Esophagus squamous epithelium (tissue), 5 donors: Measurements from ENCODE around the gene PSG6. TPM values are rescaled to one million over a fixed set of nuclear protein-coding genes. Genes with fewer than 3 reads are reported as not detected.
"Not testable (repeated sequence)": the region's sequence is repeated elsewhere in the genome, so short reads cannot be mapped to it uniquely, and the experiment has no call there.

Experiments used
- DNase-seq: peaks from one replicate; lab custom pipeline; 2025; lab: John Stamatoyannopoulos, UW
- H3K27ac ChIP-seq, 4 donors: fragments of 200-600 bp; sonication (generic); one replicate each; pipeline ENCODE4 v1.5.1; 2016 to 2019; ENCODE audit warnings: mild to moderate bottlenecking in 1 of 4
- H3K27me3 ChIP-seq, 4 donors: fragments of 200-600 bp; sonication (generic); 1 replicate in 3 of 4; 2 replicates in 1 of 4; pipeline versions ENCODE4 v1.5.1 to v1.6.0; 2017 to 2021; ENCODE audit warnings: antibody characterized with exemption in 1 of 4
- H3K36me3 ChIP-seq, 3 donors: fragments of 200-600 bp; sonication (generic); one replicate each; pipeline ENCODE4 v1.5.1; 2016 to 2019
- H3K4me1 ChIP-seq, 3 donors: fragments of 200-600 bp; sonication (generic); one replicate each; pipeline ENCODE4 v1.5.1; 2017 to 2019
- H3K4me3 ChIP-seq, 4 donors: fragments of 200-600 bp; sonication (generic); 1 replicate in 3 of 4; 2 replicates in 1 of 4; pipeline ENCODE4 v1.5.1; 2016 to 2019; ENCODE audit warnings: mild to moderate bottlenecking in 2 of 4, moderate library complexity in 1 of 4
- H3K9me3 ChIP-seq, 3 donors: fragments of 200-600 bp; sonication (generic); one replicate each; pipeline ENCODE4 v1.5.1; 2016 to 2019
- CTCF ChIP-seq, 6 experiments: fragments of 450-650 bp in 4 of 6; fragments of 200-600 bp in 2 of 6; sonication (generic) in 2 of 6; IDR thresholded peaks; one replicate each; pipeline ENCODE4 v1.5.1; 2016 to 2019; ENCODE audit warnings: antibody characterized with exemption in 6 of 6, mild to moderate bottlenecking in 4 of 6, moderate library complexity in 4 of 6
- POLR2A ChIP-seq, 4 donors: fragments of 450-650 bp; IDR thresholded peaks; one replicate each; pipeline ENCODE4 v1.6.1; 2017; ENCODE audit warnings: antibody characterized with exemption in 4 of 4, mild to moderate bottlenecking in 4 of 4, moderate library complexity in 3 of 4
- WGBS, 2 donors: methylation state at CpG; one replicate each; pipeline ENCODE4 v1.1.5; 2018; 5-methylcytosine and 5-hydroxymethylcytosine counted together
- intact Hi-C: fragments of 100-400 bp; cut with DNase I; formaldehyde crosslinking; loops from one replicate; pipeline ENCODE4 v1.15.0; 2022
- total RNA-seq, 4 donors: library from RNA; depleted of rRNA; stranded (reverse); fragments of >200 nt; gene quantifications; one replicate each; pipeline ENCODE4 v1.1.0, GENCODE V29; 2016
- donor health status: DM: yes; HTN: yes; CAD: no.

Gene PSG6
- total RNA-seq, 4 donors from 2014 or later, result not detected

- intact Hi-C loops, H3K9me3 ChIP-seq, H3K4me1 ChIP-seq, DNase-seq, H3K36me3 ChIP-seq, H3K4me3 ChIP-seq, H3K27ac ChIP-seq, H3K27me3 ChIP-seq: not testable (repeated sequence)
- 35 to 36% methylated on average over 2 to 5 of the region's 5 CpGs for WGBS, 2 donors
These were observed 14.9 kb upstream of the PSG6 start for GRCh38 chr19:42932485-42933101.

GRCh38 chr19:42930214-42930613 is 12.5 kb upstream of the PSG6 start:
- DNase-seq, H3K27ac ChIP-seq, intact Hi-C loops, H3K4me3 ChIP-seq, H3K4me1 ChIP-seq, H3K9me3 ChIP-seq, H3K27me3 ChIP-seq, H3K36me3 ChIP-seq: not testable (repeated sequence)
- WGBS, 2 donors, result 0% methylated on average over 1 of the region's 1 CpG; no CpG with 5 or more reads in 1 of the 2 donors
- TF ChIP-seq CTCF (IDR thresholded peaks at IDR 0.05), result peak in 3 of 6 experiments; percentile 18 to 64 (median 28)

DNA sequence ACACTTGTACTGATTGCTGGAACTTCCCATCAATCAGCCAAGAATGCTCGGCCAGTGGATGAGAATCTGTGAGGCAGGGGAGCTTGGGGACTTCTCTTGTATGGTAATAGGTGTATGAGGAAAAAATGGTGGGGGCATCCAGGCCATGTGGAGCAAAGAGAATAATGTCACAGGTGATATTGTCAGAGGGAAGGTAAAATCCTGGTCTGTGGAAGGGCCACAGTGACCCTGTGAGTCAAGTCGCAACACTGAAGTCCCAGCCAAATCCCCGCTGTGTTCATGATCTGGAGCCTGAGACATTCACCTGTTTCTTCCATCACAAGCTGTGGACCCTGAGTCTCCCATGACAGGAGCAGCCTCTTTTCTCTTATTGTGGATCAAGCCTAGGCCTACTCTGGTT is 11.2 kb upstream of the PSG6 start:
- Histone ChIP-seq H3K36me3 (no peaks in the 10 kb centered on the region), H3K9me3 (no peaks in the 10 kb centered on the region), H3K4me1 (no peaks in the 10 kb centered on the region), H3K27ac (no peak overlapping the region), H3K4me3 (no peak overlapping the region), H3K27me3 (peaks cover 0 to 4% (median 0%) of the 10 kb centered on the region in 4 donors)
- intact Hi-C loops, result no loop called here
- TF ChIP-seq POLR2A (IDR thresholded peaks at IDR 0.05) (no peak), CTCF (IDR thresholded peaks at IDR 0.05) (no peak)
- WGBS, 2 donors, result 85 to 86% methylated on average over 3 of the region's 3 CpGs
- no peak for DNase-seq

- TF ChIP-seq POLR2A (IDR thresholded peaks at IDR 0.05), result no peak
- TF ChIP-seq CTCF (IDR thresholded peaks at IDR 0.05), result no peak
These were observed 9.1 kb upstream of the PSG6 start for GRCh38 chr19:42926781-42927180.

GRCh38 chr19:42923106-42923505 is 5.4 kb upstream of the PSG6 start:
- H3K27ac ChIP-seq, H3K9me3 ChIP-seq: not testable (repeated sequence)

More at GRCh38 chr19:42926781-42927180, 9.1 kb upstream of the PSG6 start:
- no peak overlapping the region for H3K4me3 ChIP-seq
- H3K27ac ChIP-seq, result no peak overlapping the region
- DNase-seq, result no peak
- intact Hi-C loops, result no loop called here
- 57% methylated on average over 2 of the region's 2 CpGs; no CpG with 5 or more reads in 1 of the 2 donors for WGBS, 2 donors
- no peaks in the 10 kb centered on the region for H3K36me3 ChIP-seq
- peaks cover 0 to 4% (median 0%) of the 10 kb centered on the region in 4 donors for H3K27me3 ChIP-seq
- H3K4me1 ChIP-seq, result no peaks in the 10 kb centered on the region
- H3K9me3 ChIP-seq, result no peaks in the 10 kb centered on the region

GRCh38 chr19:42920971-42921370 is 3.3 kb upstream of the PSG6 start:
- H3K27ac ChIP-seq, H3K4me3 ChIP-seq, intact Hi-C loops, H3K36me3 ChIP-seq, H3K27me3 ChIP-seq, H3K4me1 ChIP-seq, H3K9me3 ChIP-seq, DNase-seq: not testable (repeated sequence)

More at GRCh38 chr19:42923106-42923505, 5.4 kb upstream of the PSG6 start:
- H3K4me1 ChIP-seq, DNase-seq, H3K36me3 ChIP-seq, intact Hi-C loops, H3K27me3 ChIP-seq, H3K4me3 ChIP-seq: not testable (repeated sequence)
- TF ChIP-seq CTCF (IDR thresholded peaks at IDR 0.05), result peak in 5 of 6 experiments; percentile 38 to 80 (median 40)
- 31 to 38% methylated on average over 9 of the region's 9 CpGs for WGBS, 2 donors
